ENCODE results near the gene FNBP1L. TPM values are rescaled to one million over a fixed set of nuclear protein-coding genes. Genes with fewer than 3 reads are reported as not detected.

Gene FNBP1L
- total RNA-seq, 1 donor from 2014 or later, result 162 TPM

DNA sequence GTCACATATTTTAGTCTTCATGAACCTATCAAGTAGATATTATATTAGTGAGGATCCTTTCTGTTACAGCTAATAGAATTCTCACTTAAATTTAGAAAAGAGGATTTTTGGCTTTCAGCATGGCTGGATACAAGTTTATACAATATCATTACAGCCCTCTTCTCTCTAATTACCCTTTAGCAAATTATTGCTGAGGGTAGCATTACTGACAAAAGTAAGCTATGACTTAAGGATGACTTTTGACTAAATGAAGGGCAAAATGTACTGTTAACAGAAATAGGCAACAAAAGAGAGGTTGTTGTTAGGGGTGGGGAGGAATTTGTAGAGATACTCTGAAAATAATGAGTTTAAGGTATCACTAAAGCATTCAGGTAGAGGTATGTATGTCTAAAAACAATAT lies 85.8 kb downstream of the FNBP1L start:
- Histone ChIP-seq H3K4me1 (no peaks in the 10 kb centered on the region), H3K9ac (no peak overlapping the region), H3K79me2 (ENCODE audit: low read depth) (peaks cover under 1% of the 10 kb centered on the region), H2AFZ (replicated peaks) (no peak overlapping the region), H3K36me3 (peaks cover 52% of the 10 kb centered on the region), H3K4me3 (no peak overlapping the region), H3K27me3 (no peaks in the 10 kb centered on the region), H3K4me2 (no peak overlapping the region), H3K27ac (no peak overlapping the region), H3F3A (ENCODE audit: low read depth) (peaks cover 46% of the 10 kb centered on the region), H3K9me3 (ENCODE audit: low read depth) (no peaks in the 10 kb centered on the region), H4K20me1 (ENCODE audit: low read depth) (no peaks in the 10 kb centered on the region)
- no peak for DNase-seq (ENCODE audit: low spot score)
- no peak overlapping the region for H3K4me3 Mint-ChIP-seq
- peaks cover 27% of the 10 kb centered on the region for H3K36me3 Mint-ChIP-seq
- TF ChIP-seq EZH2phosphoT487 (IDR thresholded peaks at IDR 0.05), result no peak
- TF ChIP-seq, protein P1, sequence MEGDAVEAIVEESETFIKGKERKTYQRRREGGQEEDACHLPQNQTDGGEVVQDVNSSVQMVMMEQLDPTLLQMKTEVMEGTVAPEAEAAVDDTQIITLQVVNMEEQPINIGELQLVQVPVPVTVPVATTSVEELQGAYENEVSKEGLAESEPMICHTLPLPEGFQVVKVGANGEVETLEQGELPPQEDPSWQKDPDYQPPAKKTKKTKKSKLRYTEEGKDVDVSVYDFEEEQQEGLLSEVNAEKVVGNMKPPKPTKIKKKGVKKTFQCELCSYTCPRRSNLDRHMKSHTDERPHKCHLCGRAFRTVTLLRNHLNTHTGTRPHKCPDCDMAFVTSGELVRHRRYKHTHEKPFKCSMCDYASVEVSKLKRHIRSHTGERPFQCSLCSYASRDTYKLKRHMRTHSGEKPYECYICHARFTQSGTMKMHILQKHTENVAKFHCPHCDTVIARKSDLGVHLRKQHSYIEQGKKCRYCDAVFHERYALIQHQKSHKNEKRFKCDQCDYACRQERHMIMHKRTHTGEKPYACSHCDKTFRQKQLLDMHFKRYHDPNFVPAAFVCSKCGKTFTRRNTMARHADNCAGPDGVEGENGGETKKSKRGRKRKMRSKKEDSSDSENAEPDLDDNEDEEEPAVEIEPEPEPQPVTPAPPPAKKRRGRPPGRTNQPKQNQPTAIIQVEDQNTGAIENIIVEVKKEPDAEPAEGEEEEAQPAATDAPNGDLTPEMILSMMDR (IDR thresholded peaks at IDR 0.05), result no peak
- TF ChIP-seq EZH2 (IDR thresholded peaks at IDR 0.05), result no peak
- H3K9me3 Mint-ChIP-seq, result no peaks in the 10 kb centered on the region
- H3K4me1 Mint-ChIP-seq, result no peaks in the 10 kb centered on the region
- no peak overlapping the region for H3K27ac Mint-ChIP-seq
- no peaks in the 10 kb centered on the region for H3K27me3 Mint-ChIP-seq (ENCODE audit: insufficient read depth, low read depth)

DNA sequence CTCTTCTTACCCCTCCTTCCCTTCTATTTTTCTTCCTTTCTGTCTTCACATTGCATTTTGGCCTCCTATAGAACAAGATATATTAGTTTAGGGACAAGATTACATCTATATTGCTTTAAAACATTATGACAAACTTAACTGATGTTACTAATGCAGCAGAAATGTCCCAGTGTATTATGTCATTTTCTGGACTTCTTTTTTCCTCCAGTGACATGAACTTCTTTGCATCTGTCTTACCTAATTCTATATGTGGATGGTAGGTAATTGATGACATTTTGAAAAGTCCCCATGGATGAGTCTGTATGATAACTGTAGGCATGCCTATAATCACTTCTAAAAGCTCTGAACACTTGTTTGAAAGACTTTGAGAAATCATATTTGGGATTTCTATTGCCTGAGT lies 89.5 kb downstream of the FNBP1L start:
- H2AFZ ChIP-seq (replicated peaks), result no peak overlapping the region
- H3K36me3 ChIP-seq, result peaks cover 21% of the 10 kb centered on the region
- no peak overlapping the region for H3K27ac ChIP-seq
- H3F3A ChIP-seq (ENCODE audit: low read depth), result peaks cover 63% of the 10 kb centered on the region
- DNase-seq (ENCODE audit: low spot score), result no peak
- no peaks in the 10 kb centered on the region for H3K79me2 ChIP-seq (ENCODE audit: low read depth)
- H3K36me3 Mint-ChIP-seq, result peaks cover 16% of the 10 kb centered on the region
- no peaks in the 10 kb centered on the region for H3K9me3 Mint-ChIP-seq
- no peaks in the 10 kb centered on the region for H3K27me3 ChIP-seq
- no peak overlapping the region for H3K27ac Mint-ChIP-seq
- H3K27me3 Mint-ChIP-seq (ENCODE audit: insufficient read depth, low read depth), result no peaks in the 10 kb centered on the region
- TF ChIP-seq EZH2 (IDR thresholded peaks at IDR 0.05), result no peak
- TF ChIP-seq EZH2phosphoT487 (IDR thresholded peaks at IDR 0.05), result no peak
- TF ChIP-seq, protein P1 (IDR thresholded peaks at IDR 0.05), result no peak
- no peaks in the 10 kb centered on the region for H3K9me3 ChIP-seq (ENCODE audit: low read depth)
- H3K4me2 ChIP-seq, result no peak overlapping the region
- H4K20me1 ChIP-seq (ENCODE audit: low read depth), result peaks cover 5% of the 10 kb centered on the region
- no peak overlapping the region for H3K4me3 Mint-ChIP-seq
- H3K9ac ChIP-seq, result no peak overlapping the region
- H3K4me3 ChIP-seq, result no peak overlapping the region
- H3K4me1 Mint-ChIP-seq, result no peaks in the 10 kb centered on the region
- H3K4me1 ChIP-seq, result no peaks in the 10 kb centered on the region

DNA sequence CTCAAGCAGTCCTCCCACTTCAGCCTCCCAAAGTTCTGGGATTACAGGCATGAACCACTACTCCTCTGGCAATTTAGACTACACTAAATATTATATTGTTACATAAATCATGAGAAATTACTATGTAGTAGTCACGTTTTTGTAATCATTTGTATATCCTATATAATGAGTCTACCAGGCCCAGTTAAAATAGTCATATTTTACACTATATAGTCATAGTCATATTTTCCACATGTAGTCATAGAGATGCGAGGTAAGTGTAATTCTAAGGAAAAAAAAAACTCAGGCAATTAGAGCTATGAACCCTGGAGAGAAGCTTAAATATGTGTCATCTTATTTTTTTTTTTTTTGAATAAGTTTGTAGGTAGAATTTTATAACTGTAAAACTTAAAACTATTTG lies 90.0 kb downstream of the FNBP1L start:
- no peak overlapping the region for H3K9ac ChIP-seq
- H3K4me2 ChIP-seq, result no peak overlapping the region
- no peak for DNase-seq (ENCODE audit: low spot score)
- Mint-ChIP-seq H3K27me3 (ENCODE audit: insufficient read depth, low read depth) (no peaks in the 10 kb centered on the region), H3K36me3 (peaks cover 11% of the 10 kb centered on the region), H3K4me3 (no peak overlapping the region), H3K4me1 (no peaks in the 10 kb centered on the region), H3K27ac (no peak overlapping the region), H3K9me3 (no peaks in the 10 kb centered on the region)
- H3K27ac ChIP-seq, result no peak overlapping the region
- no peaks in the 10 kb centered on the region for H3K4me1 ChIP-seq
- H3K4me3 ChIP-seq, result no peak overlapping the region
- H2AFZ ChIP-seq (replicated peaks), result no peak overlapping the region
- peaks cover 63% of the 10 kb centered on the region for H3F3A ChIP-seq (ENCODE audit: low read depth)
- H3K27me3 ChIP-seq, result no peaks in the 10 kb centered on the region
- peaks cover 5% of the 10 kb centered on the region for H4K20me1 ChIP-seq (ENCODE audit: low read depth)
- TF ChIP-seq, protein P1 (IDR thresholded peaks at IDR 0.05), result no peak
- TF ChIP-seq EZH2 (IDR thresholded peaks at IDR 0.05), result no peak
- TF ChIP-seq EZH2phosphoT487 (IDR thresholded peaks at IDR 0.05), result no peak
- no peaks in the 10 kb centered on the region for H3K79me2 ChIP-seq (ENCODE audit: low read depth)
- no peaks in the 10 kb centered on the region for H3K9me3 ChIP-seq (ENCODE audit: low read depth)
- H3K36me3 ChIP-seq, result peaks cover 21% of the 10 kb centered on the region

Measured in neural progenitor cell (in vitro differentiated cells).